NAMALWA (cell line): Measurements from ENCODE around the gene KCNH4.
A peak's percentile ranks its signal among the peaks of the same experiment; 100 is the strongest.

Experiments
- DNase-seq: peaks from one replicate; pipeline ENCODE4 v3.0.0-alpha.2; 2015; ENCODE audit warnings: low spot score

The KCNH4 gene

DNA sequence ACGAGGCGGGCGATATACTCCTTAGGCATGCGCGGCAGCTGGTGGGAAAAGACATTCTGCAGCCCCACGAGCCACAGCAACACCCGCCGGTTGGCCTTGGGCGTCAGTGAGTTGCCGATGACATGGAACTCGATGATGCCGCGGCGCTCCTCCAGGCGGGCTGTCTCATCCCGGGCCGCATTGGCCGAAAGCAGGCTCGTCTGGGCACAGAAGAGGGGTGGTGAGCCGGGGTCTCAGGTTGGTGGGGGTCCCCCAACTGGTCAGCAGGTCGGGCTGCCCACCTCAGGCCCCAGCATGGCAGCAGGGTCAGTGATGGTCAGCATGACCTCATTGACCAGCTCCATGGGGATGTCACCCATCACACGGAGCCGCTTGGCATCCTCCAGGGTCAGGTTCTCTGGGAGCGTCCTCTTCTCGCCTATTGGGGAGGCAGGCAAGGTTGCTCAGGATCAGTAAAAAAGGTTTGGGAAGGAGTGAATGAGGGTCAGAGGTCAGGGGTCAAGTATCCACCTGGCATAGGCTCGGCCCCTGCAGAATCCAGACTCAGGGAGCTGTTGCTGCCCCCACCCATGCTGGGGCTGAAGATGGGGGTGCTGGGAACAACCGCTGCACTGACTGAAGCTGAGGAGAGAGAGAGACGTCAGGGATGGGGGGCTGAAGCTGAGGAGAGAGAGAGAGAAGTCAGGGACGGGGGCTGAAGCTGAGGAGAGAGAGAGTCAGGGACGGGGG is 63.4 kb downstream of the KCNH4 start:
- DNase-seq = no peak

DNA sequence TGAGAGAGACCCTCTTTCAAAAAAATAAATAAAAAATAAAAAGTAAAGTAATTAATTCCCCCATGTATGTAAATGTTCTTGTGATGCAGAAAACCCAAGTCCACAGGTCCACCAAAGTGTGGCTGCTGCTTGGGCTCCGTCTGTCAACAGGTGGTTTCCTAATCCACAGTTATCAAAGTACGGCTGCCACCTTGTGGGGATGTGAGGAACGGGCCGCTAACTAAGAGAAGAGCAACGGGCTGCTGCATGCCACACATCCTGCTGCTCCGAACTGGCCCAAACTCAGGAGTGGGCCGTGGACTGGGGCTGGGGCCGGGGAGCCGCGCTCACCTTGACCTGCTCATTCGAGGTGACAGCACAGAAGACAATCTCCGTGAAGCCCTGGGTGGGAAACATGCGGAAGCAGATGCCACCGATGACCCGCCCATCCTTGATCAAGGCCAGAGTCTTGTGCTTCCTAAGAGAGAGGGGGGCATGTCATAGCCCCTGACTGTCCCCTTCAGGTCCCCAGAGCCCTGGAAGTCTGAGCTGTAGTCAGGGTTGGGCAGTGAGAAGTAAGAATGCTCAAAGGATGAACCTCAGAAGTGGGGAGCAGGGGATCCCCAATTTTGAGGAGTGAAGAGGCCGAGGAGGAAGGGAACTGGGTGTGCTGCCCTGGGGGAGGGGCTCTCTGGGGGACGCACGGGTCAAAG is 64.1 kb downstream of the KCNH4 start:
- peak; percentile 93 for DNase-seq

DNA sequence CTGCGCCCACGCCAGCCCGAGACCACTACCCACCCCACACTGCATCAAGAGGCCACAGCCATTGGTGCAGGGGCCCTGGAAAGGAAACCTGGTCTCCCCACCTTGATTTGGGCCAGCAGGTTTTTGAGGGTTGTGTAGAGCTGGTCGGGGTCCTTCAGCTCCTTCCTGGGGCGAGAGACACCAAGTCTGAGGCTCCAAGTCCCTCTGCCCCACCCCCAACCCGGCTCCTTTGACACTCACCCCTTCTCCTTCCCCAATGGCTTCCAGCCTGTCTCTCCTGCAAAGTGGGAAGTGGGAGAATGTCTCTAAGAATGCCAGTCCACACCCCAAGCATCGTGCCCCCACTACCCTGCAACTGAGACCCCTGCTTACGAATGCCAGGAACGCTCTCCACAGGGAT is 66.8 kb downstream of the KCNH4 start:
- DNase-seq = no peak

DNA sequence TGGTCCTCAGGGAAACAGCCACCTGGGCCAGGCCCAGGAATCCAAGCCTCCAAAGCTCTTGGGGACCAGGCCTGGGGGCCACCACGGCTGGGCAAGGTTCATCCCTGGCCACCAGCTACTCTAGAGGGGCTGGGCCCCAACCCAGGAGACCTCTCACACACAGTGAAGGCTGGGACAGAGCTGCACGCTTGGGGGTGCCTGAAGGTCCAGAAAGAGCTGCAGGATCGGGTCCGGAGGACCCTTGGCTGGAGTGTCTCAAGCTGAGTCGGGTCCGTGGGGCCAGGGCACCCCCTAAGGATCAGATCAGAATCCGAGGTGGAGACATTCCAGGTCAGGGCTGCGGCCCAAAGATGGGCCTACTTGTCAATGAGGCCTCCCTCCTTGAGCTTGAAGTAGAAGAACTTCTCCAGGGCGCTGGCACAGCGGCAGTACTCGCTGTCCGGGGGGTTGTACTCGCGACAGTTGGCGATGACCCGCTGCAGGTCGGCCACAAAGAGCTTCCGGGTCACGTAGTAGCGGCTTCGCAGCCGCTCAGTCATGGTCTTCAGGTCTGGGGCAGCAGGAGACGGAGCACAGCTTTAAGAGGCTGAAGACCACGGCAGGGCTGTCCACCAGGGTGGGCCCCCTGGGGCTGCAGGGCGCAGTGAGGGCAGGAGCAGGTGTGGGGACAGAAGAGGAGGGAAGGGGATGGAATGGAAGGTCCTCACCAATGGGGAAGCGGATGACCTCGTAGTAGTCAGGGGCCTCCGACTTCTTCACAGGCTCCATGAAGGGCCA is 67.5 kb downstream of the KCNH4 start:
- DNase-seq = no peak

DNA sequence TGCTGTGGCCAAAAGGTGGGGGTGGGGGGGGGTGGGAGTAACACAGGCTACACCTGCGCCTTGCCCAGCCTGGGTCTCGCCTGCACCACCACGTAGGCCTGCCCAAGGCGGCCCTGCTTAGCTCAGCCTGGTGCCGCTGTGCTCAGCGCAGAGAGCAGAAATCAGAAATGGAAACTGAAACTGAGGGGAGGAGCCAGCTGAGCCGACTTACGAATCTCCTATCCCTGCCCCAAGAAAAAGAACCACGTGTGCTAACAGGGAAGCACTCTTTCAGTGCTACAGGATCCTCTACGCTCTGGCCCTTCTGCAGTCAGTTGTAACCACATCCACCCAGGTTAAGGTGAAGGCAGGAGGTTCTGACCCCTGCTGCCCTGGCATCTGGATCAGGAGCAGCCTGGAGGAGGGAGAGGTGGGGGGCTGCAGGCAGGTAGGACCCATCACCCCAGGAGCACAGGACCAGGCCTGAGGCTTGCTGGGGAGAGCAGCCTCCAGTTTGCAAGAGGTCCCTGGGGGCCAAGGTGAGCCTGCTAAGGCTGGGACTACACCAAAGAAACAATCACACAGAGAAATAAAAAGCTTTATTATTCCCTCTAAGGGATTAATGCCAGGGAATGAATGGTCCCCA is 68.3 kb downstream of the KCNH4 start, which contains the start of gene DHX58:
Gene DHX58 (minus strand): TSS at position 163 of the 625 bp plus-strand sequence. CDS start 822 bp downstream, outside the sequence.
- DNase-seq = peak; percentile 94

DNA sequence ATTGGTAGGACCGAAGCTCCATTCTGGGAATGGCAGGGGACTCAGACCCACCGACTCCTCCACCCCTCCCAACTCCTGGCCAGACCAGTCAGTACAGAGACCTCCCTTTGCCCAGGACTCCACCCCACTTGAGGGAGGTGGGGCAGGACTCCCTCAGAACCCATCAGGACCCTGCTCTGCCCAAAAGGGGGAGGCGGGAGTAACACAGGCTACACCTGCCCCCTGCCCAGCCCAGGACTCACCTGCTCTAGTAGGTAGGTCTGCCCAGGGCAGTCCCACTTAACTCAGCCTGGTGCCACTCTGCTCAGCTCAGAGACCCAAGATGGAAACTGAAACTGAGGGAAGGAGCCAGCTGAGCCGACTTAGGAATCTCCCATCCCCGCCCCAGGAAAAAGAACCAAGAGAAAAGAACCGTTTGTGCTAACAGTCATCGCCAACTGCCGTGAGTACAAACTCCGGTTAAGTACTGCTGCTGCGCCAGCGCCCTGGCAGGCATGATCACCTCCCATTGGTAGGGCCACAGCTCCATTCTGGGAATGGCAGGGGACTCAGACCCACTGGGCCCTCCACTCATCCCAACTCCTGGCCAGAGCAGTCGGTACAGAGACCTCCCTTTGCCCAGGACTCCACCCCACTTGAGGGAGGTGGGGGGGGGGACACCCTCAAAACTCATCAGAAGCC is 68.9 kb downstream of the KCNH4 start:
- no peak for DNase-seq

DNA sequence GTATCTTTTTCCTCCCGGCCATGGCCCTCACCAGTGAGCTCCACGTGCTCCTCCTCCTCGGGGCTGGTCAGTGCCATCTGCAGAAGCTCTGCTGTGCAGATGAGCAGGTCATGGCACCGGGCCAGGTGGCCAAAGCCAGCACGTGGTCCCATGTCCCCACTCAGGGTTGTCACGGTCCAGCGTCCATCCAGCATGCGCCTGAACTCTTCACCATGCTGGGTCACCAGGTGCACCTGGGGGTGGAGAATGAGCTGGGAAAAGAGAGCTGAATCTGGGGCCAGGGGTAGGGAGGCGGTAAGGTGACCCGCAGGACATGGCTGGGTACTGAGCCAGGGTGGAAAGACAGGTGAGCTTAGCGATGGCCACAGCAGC is 69.7 kb downstream of the KCNH4 start:
- no peak for DNase-seq

DNA sequence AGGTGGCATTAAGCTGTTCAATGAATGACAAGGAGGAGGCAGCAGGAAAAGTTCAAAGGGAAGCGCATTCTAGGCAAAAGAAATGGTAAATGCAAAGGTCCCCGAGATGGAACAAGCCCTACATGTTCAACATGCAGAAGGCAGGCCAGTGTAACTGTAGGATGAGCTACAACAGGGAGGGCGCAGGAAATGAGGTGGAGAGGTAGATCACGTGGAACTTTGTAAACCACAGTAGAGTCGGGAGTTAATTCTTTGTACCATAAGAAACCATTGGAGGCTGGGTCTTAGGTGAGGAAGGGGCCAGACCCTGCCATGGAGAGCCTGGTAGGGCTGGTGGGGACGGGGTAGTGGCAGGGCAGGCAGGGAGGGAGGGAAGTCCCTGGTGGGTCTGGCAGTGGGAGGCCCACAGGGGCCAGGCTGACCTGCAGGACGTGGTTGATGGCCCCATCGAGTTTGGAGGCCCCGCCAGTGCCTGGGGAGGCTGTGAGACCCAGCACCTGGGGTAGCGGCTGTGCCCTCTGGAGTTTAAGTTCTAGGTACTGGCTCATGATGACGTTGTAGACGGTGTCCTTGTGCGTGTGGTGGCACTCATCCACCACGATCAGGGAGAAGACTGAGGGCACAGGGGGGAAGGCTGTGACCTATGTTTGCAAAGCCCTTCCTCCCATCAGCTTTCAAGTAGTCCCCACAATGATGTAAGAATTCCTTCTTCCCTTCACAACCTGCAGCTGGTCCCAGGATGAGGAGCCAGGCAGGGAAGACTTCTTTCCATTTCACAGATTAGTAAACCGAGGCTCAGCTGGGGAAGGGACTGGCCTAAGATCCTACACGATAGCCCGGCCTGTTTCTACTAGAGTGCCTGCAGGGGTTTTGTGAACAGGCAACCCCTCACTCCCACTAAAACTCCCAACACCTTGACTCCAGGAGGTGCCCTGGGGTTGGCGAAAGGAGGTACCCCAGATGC is 70.4 kb downstream of the KCNH4 start:
- no peak for DNase-seq

DNA sequence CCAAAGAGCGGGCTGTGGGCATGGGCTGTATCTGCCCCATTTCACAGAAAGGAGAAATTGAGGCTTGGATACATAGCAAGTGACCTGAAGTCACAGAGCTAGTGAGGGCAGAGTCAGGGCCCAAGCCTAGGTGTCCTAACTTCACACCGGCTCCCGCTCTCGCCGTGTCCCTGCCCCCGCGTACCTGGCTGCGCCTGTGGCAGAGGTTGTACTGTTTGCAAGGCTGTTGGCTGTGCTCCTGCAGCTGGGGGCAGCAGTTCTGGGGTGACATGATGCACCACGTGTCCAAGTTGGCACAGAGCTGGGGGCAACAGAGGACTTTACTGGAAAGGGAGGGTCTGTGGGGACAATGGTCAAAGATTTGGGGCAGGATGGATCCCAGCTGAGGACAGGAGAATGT is 71.9 kb downstream of the KCNH4 start:
- no peak for DNase-seq

DNA sequence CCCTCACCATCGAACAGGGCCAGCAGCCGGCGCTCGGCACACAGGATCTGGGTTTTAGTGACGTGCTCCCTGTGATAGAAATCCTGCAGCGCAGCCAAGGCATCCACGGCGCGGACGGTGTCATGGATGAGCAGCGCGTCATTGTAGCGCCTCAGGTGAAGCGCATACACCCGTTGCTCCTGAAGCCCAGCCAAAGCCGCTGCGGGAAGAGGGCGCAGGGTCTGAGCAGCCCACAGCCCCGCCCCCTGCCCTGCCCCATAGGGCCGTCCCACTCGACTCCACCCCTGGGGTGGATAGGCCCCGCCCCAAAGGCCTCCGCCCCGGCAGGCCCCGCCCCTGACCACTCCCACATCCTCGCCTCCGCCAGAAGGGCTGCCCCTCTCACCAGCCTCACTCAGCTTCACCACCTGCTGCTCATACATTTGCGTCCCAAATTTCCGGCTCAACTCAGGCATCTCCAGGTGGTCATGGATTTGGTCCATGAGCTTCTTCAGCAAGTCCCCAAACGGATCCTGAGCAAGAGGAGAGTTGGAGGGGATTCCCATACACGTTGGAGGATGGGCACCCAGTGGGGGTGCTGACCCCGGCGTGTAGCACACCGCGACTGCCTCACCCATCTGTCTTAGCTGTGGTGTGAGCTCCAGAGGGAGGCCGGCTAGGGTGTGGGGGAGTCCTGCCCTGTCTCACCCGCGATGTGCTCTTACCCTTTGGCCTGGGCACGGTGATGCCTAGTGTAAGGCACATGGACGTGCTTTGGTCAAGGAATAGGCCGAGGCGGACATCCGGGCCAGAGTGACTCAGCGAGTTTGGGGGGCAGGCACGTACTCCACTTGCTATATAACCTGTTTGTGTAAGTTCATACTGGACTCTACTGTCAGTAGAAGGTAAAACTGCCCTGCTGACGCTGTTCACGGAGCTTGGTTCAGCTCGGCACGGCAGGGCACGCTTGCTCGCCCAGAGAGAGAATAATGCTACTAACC is 73.1 kb downstream of the KCNH4 start:
- peak; percentile 92 for DNase-seq

DNA sequence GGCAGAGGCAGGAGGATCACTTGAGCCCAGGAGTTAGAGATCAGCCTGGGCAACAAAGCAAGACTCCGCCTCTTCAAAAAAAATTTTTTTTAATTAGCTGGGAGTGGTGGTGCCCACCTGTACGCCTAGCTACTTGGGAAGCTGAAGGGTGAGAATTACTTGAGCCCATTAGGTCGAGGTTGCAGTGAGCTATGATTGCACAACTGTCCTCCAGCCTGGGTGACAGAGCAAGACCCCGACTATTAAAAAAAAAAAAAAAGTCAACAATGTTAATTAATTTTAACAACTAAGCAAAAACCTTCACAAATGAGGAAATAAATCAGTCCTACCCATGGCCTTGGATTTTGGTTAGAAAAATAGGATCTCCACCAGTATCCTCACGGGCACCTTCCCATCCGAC is 73.8 kb downstream of the KCNH4 start:
- no peak for DNase-seq
